GM12878 (cell line): ENCODE results near the gene C1R.

Experiments used
- ATF3 ChIP-seq: IDR thresholded peaks from 2 replicates; pipeline ENCODE4 v1.6.1; 2011; ENCODE audit warnings: low read depth, mild to moderate bottlenecking, low read length, moderate library complexity, borderline replicate concordance; ENCODE audit errors: extremely low read depth
- BHLHE40 ChIP-seq, 2 experiments: fragments of 450-650 bp in 1 of 2; IDR thresholded peaks; 2 replicates each; pipeline ENCODE4 v1.6.1; 2011 to 2017; ENCODE audit warnings: low read depth in 2 of 2, borderline replicate concordance in 1 of 2, improper control_type of control experiment in 1 of 2, low read length in 1 of 2, mild to moderate bottlenecking in 1 of 2
- CTCF ChIP-seq, 3 experiments: IDR thresholded peaks in 2 of 3; conservative IDR thresholded peaks in 1 of 3; 2 replicates each; pipeline ENCODE4 v1.5.1; 2011; ENCODE audit warnings: low read depth in 3 of 3, low read length in 3 of 3, mild to moderate bottlenecking in 3 of 3, control low read depth in 2 of 3, moderate library complexity in 2 of 3, inconsistent platforms in 1 of 3, mixed read lengths in 1 of 3; ENCODE audit not compliant: control insufficient read depth in 2 of 3, insufficient read depth in 1 of 3; ENCODE audit errors: extremely low read depth in 1 of 3
- ESRRA ChIP-seq: IDR thresholded peaks from 2 replicates; pipeline ENCODE4 v1.6.1; 2012; ENCODE audit warnings: mild to moderate bottlenecking, low read length, improper control_type of control experiment
- EZH2 ChIP-seq: IDR thresholded peaks from 2 replicates; pipeline ENCODE4 v1.6.1; 2012; ENCODE audit warnings: low read depth, mild to moderate bottlenecking, control low read depth, inconsistent platforms, low read length, borderline replicate concordance; ENCODE audit not compliant: control insufficient read depth
- GATAD2B ChIP-seq: fragments of 450-650 bp; conservative IDR thresholded peaks from 2 replicates; pipeline ENCODE4 v1.6.1; 2017; ENCODE audit warnings: low read depth, mild to moderate bottlenecking, moderate library complexity
- MYC ChIP-seq: IDR thresholded peaks from 2 replicates; pipeline ENCODE4 v1.6.1; 2011; ENCODE audit warnings: mild to moderate bottlenecking, low read length, moderate library complexity, inconsistent platforms; ENCODE audit not compliant: insufficient read depth, insufficient replicate concordance, insufficient read length, severe bottlenecking
- POLR2A ChIP-seq: IDR thresholded peaks from 2 replicates; pipeline ENCODE4 v1.6.1; 2011; ENCODE audit warnings: low read depth, mild to moderate bottlenecking, low read length
- SIX5 ChIP-seq: IDR thresholded peaks from 2 replicates; pipeline ENCODE4 v1.6.1; 2011; ENCODE audit warnings: mild to moderate bottlenecking, low read depth, low read length, moderate library complexity; ENCODE audit not compliant: severe bottlenecking
- TBL1XR1 ChIP-seq: IDR thresholded peaks from 2 replicates; pipeline ENCODE4 v1.6.1; 2012; ENCODE audit warnings: low read depth, low read length, improper control_type of control experiment
- YY1 ChIP-seq: IDR thresholded peaks from 2 replicates; pipeline ENCODE4 v1.6.1; 2011; ENCODE audit warnings: low read depth, mild to moderate bottlenecking, low read length
- ZNF217 ChIP-seq: fragments of 450-650 bp; IDR thresholded peaks from 2 replicates; pipeline ENCODE4 v1.6.1; 2017; ENCODE audit warnings: antibody characterized with exemption, mild to moderate bottlenecking
- TF ChIP-seq, protein P1 (sequence below): IDR thresholded peaks from 2 replicates; pipeline ENCODE4 v1.6.1; 2012; ENCODE audit warnings: mild to moderate bottlenecking, low read depth, low read length

- no peak for TF ChIP-seq TBL1XR1
- no peak for TF ChIP-seq ZNF217
- no peak for TF ChIP-seq CTCF (IDR thresholded peaks at IDR 0.05 in 2 of 3, conservative IDR thresholded peaks at IDR 0.05 in 1 of 3; ENCODE audit: control insufficient read depth in 2 of 3, extremely low read depth in 1 of 3, insufficient read depth in 1 of 3, low read depth in 3 of 3, low read length in 3 of 3)
- TF ChIP-seq ESRRA, result no peak
- no peak for TF ChIP-seq YY1
- no peak for TF ChIP-seq EZH2
- TF ChIP-seq SIX5, result no peak
- TF ChIP-seq GATAD2B, result no peak
- TF ChIP-seq MYC, result no peak
- no peak for TF ChIP-seq ATF3
- no peak for TF ChIP-seq BHLHE40 (IDR thresholded peaks at IDR 0.05; ENCODE audit: borderline replicate concordance in 1 of 2, low read depth in 2 of 2, low read length in 1 of 2)
- no peak for TF ChIP-seq POLR2A
- TF ChIP-seq, protein P1, sequence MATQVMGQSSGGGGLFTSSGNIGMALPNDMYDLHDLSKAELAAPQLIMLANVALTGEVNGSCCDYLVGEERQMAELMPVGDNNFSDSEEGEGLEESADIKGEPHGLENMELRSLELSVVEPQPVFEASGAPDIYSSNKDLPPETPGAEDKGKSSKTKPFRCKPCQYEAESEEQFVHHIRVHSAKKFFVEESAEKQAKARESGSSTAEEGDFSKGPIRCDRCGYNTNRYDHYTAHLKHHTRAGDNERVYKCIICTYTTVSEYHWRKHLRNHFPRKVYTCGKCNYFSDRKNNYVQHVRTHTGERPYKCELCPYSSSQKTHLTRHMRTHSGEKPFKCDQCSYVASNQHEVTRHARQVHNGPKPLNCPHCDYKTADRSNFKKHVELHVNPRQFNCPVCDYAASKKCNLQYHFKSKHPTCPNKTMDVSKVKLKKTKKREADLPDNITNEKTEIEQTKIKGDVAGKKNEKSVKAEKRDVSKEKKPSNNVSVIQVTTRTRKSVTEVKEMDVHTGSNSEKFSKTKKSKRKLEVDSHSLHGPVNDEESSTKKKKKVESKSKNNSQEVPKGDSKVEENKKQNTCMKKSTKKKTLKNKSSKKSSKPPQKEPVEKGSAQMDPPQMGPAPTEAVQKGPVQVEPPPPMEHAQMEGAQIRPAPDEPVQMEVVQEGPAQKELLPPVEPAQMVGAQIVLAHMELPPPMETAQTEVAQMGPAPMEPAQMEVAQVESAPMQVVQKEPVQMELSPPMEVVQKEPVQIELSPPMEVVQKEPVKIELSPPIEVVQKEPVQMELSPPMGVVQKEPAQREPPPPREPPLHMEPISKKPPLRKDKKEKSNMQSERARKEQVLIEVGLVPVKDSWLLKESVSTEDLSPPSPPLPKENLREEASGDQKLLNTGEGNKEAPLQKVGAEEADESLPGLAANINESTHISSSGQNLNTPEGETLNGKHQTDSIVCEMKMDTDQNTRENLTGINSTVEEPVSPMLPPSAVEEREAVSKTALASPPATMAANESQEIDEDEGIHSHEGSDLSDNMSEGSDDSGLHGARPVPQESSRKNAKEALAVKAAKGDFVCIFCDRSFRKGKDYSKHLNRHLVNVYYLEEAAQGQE, result no peak
Observed at GRCh38 chr12:7064516-7064915, 27.7 kb downstream of the C1R start.
